HG03066 (cell line): ENCODE results near the gene LSM3.

Experiments used
- ATAC-seq: cut with Tn5 transposase; IDR thresholded peaks from one replicate; pipeline ENCODE4 v1.9.1; 2021; ENCODE audit warnings: low read depth; ENCODE audit not compliant: unreplicated experiment

LSM3 gene

GRCh38 chr3:14142567-14143270 lies 35.9 kb upstream of the LSM3 start:
- ATAC-seq = no peak

- no peak for ATAC-seq
These were observed 35.1 kb upstream of the LSM3 start for GRCh38 chr3:14143271-14144225.

GRCh38 chr3:14144423-14145075 lies 34.1 kb upstream of the LSM3 start:
- ATAC-seq = peak; percentile 96

- ATAC-seq = no peak
These were observed 33.4 kb upstream of the LSM3 start for GRCh38 chr3:14145236-14145635.

GRCh38 chr3:14145670-14146380 lies 32.8 kb upstream of the LSM3 start:
- ATAC-seq = no peak

GRCh38 chr3:14146381-14147065 lies 32.1 kb upstream of the LSM3 start:
- ATAC-seq = no peak

- ATAC-seq = no peak
These were observed 31.6 kb upstream of the LSM3 start for GRCh38 chr3:14147066-14147435.

GRCh38 chr3:14147617-14148016 lies 31.0 kb upstream of the LSM3 start:
- no peak for ATAC-seq

GRCh38 chr3:14148041-14148985 lies 30.3 kb upstream of the LSM3 start:
- ATAC-seq = no peak

GRCh38 chr3:14150078-14150477 lies 28.5 kb upstream of the LSM3 start:
- no peak for ATAC-seq

- no peak for ATAC-seq
These were observed 28.0 kb upstream of the LSM3 start for GRCh38 chr3:14150491-14151230.

- ATAC-seq = no peak
These were observed 27.0 kb upstream of the LSM3 start for GRCh38 chr3:14151471-14152083.

GRCh38 chr3:14152233-14152962 lies 26.2 kb upstream of the LSM3 start:
- ATAC-seq = no peak

- no peak for ATAC-seq
These were observed 25.7 kb upstream of the LSM3 start for GRCh38 chr3:14152963-14153355.

- ATAC-seq = no peak
These were observed 25.0 kb upstream of the LSM3 start for GRCh38 chr3:14153663-14154062.

- ATAC-seq = no peak
These were observed 24.3 kb upstream of the LSM3 start for GRCh38 chr3:14154276-14154675.

- no peak for ATAC-seq
These were observed 23.6 kb upstream of the LSM3 start for GRCh38 chr3:14154895-14155440.
